OCI-LY1 (cell line): ENCODE measurements around the gene CDHR5.
A peak's percentile ranks its signal among the peaks of the same experiment; 100 is the strongest.

Experiments used
- H2AFZ ChIP-seq: fragments of 200-600 bp; sonication (generic), shearing (Covaris generic); 2 replicates; pipeline ENCODE4 v1.6.0; 2014; ENCODE audit warnings: antibody characterized with exemption, mild to moderate bottlenecking, low read length
- H3F3A ChIP-seq: fragments of 200-600 bp; sonication (generic), shearing (Covaris generic); 2 replicates; pipeline ENCODE4 v1.6.0; 2014; ENCODE audit warnings: mild to moderate bottlenecking, antibody characterized with exemption, low read length, moderate library complexity; ENCODE audit not compliant: insufficient read depth
- H3K27ac ChIP-seq: fragments of 200-600 bp; sonication (generic); 2 replicates; pipeline ENCODE4 v1.5.1; 2014; ENCODE audit warnings: low read length, mixed run types, mild to moderate bottlenecking, low read depth; ENCODE audit not compliant: poor library complexity, severe bottlenecking
- H3K27me3 ChIP-seq: fragments of 200-600 bp; sonication (generic); 2 replicates; pipeline ENCODE4 v1.6.0; 2014; ENCODE audit warnings: antibody characterized with exemption, mild to moderate bottlenecking, low read length, moderate library complexity; ENCODE audit not compliant: insufficient read depth
- H3K36me3 ChIP-seq: fragments of 200-600 bp; sonication (generic); 2 replicates; pipeline ENCODE4 v1.6.1; 2014; ENCODE audit warnings: mild to moderate bottlenecking, antibody characterized with exemption, low read length, moderate library complexity, mixed read lengths; ENCODE audit not compliant: insufficient read depth
- H3K4me1 ChIP-seq: fragments of 200-600 bp; sonication (generic); 2 replicates; pipeline ENCODE4 v1.5.1; 2014; ENCODE audit warnings: mild to moderate bottlenecking, low read length, moderate library complexity; ENCODE audit not compliant: insufficient read depth, severe bottlenecking
- H3K4me2 ChIP-seq: fragments of 200-600 bp; sonication (generic), shearing (Covaris generic); 2 replicates; pipeline ENCODE4 v1.6.1; 2014; ENCODE audit warnings: low read length
- H3K4me3 ChIP-seq: fragments of 200-600 bp; sonication (generic); 2 replicates; pipeline ENCODE4 v1.5.1; 2014; ENCODE audit warnings: low read length, low read depth, mild to moderate bottlenecking, mixed read lengths; ENCODE audit not compliant: poor library complexity, severe bottlenecking
- H3K79me2 ChIP-seq: fragments of 200-600 bp; shearing (Covaris generic); 2 replicates; pipeline ENCODE4 v1.6.1; 2016; ENCODE audit warnings: mixed run types, low read length, mixed read lengths; ENCODE audit not compliant: insufficient read depth
- H3K9ac ChIP-seq: fragments of 200-600 bp; sonication (generic), shearing (Covaris generic); 2 replicates; pipeline ENCODE4 v1.6.1; 2014; ENCODE audit warnings: mild to moderate bottlenecking, low read length, mixed read lengths
- H3K9me2 ChIP-seq: fragments of 200-600 bp; sonication (generic), shearing (Covaris generic); 2 replicates; pipeline ENCODE4 v1.6.1; 2014; ENCODE audit warnings: low read depth, mild to moderate bottlenecking, low read length, mixed read lengths
- H3K9me3 ChIP-seq: fragments of 200-600 bp; shearing (Covaris generic); 2 replicates; pipeline ENCODE4 v1.6.1; 2014; ENCODE audit warnings: low read length, mixed read lengths
- H4K20me1 ChIP-seq: fragments of 200-600 bp; sonication (generic), shearing (Covaris generic); 2 replicates; pipeline ENCODE4 v1.6.0; 2016; ENCODE audit warnings: mild to moderate bottlenecking, low read length; ENCODE audit not compliant: insufficient read depth
- CTCF ChIP-seq: fragments of 200-600 bp; sonication (generic), shearing (Covaris generic); IDR thresholded peaks from 2 replicates; pipeline ENCODE4 v1.5.1; 2017; ENCODE audit warnings: mild to moderate bottlenecking, antibody characterized with exemption, low read length, moderate library complexity, mixed read lengths
- EZH2 ChIP-seq: fragments of 200-600 bp; sonication (generic), shearing (Covaris generic); IDR thresholded peaks from 2 replicates; pipeline ENCODE4 v1.8.0; 2017; ENCODE audit warnings: borderline replicate concordance, mixed run types, mild to moderate bottlenecking, antibody characterized with exemption, low read length, moderate library complexity, mixed read lengths

CDHR5 gene

GRCh38 chr11:614623-615503 lies 9.9 kb downstream of the CDHR5 start:
- Histone ChIP-seq H3K9me3 (no peaks in the 10 kb centered on the region), H2AFZ (no peak overlapping the region), H3K79me2 (no peaks in the 10 kb centered on the region), H3K9ac (peak overlapping the region; percentile 61; the same call in 1 of the 2 replicates), H3K9me2 (no peaks in the 10 kb centered on the region), H3K27me3 (no peaks in the 10 kb centered on the region), H3F3A (no peaks in the 10 kb centered on the region), H3K4me1 (peaks cover 31% of the 10 kb centered on the region), H3K4me2 (peak overlapping the region; percentile 83), H4K20me1 (no peaks in the 10 kb centered on the region), H3K27ac (no peak overlapping the region), H3K36me3 (peaks cover 34% of the 10 kb centered on the region; the same call in 1 of the 2 replicates), H3K4me3 (peak overlapping the region; percentile 65)
- TF ChIP-seq CTCF = no peak
- TF ChIP-seq EZH2 = no peak

- no peaks in the 10 kb centered on the region for H4K20me1 ChIP-seq
- no peaks in the 10 kb centered on the region for H3F3A ChIP-seq
- H3K79me2 ChIP-seq = no peaks in the 10 kb centered on the region
- no peaks in the 10 kb centered on the region for H3K9me3 ChIP-seq
- H3K9ac ChIP-seq = no peak overlapping the region
- no peaks in the 10 kb centered on the region for H3K9me2 ChIP-seq
- H2AFZ ChIP-seq = no peak overlapping the region
- no peak overlapping the region for H3K27ac ChIP-seq
- peak overlapping the region; percentile 83 for H3K4me2 ChIP-seq
- no peaks in the 10 kb centered on the region for H3K27me3 ChIP-seq
- H3K36me3 ChIP-seq = peaks cover 41% of the 10 kb centered on the region
- peaks cover 31% of the 10 kb centered on the region for H3K4me1 ChIP-seq
- TF ChIP-seq EZH2 (no peak), CTCF (no peak)
- H3K4me3 ChIP-seq = peak overlapping the region; percentile 30
Observed at GRCh38 chr11:614021-614622, 10.6 kb downstream of the CDHR5 start.

GRCh38 chr11:613369-613968 lies 11.3 kb downstream of the CDHR5 start:
- Histone ChIP-seq H3K4me3 (peak overlapping the region; percentile 30), H3K4me2 (peak overlapping the region; percentile 55), H3K9me2 (no peaks in the 10 kb centered on the region), H3F3A (no peaks in the 10 kb centered on the region), H3K27ac (peak overlapping the region; percentile 34), H3K79me2 (no peaks in the 10 kb centered on the region), H4K20me1 (no peaks in the 10 kb centered on the region), H3K9ac (no peak overlapping the region), H3K36me3 (peaks cover 48% of the 10 kb centered on the region), H3K4me1 (peaks cover 31% of the 10 kb centered on the region), H2AFZ (no peak overlapping the region), H3K9me3 (no peaks in the 10 kb centered on the region), H3K27me3 (no peaks in the 10 kb centered on the region)
- TF ChIP-seq EZH2 (no peak), CTCF (no peak)
